ENCODE measurements around the gene VPS8. TPM values are rescaled to one million over a fixed set of nuclear protein-coding genes. Genes with fewer than 3 reads are reported as not detected.

VPS8 gene
- total and polyA plus RNA-seq, 2 of the 8 experiments (the other 6 are each of a cell fraction or from before 2014, with no cell fraction given) = 13.0 to 41.0 TPM

DNA sequence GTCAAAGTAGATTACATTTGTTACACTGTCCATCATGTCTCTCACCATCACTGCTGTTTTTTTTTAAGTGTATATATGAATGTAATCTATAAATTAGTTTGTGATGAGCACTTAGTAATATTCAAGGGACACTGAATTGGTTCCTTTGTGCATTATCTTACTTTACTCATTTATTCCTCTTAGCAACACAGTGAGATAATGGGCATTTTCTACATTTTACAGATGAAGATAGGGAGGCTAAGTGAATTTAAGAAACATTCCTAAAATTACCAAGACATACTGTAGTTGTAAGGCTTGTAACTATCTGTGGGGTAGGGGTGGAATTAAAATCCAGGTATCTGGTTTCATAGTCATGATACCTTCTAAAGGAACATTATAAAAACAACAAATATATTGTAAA is 33.9 kb downstream of the VPS8 start:
- Histone ChIP-seq H3K4me3 (ENCODE audit: extremely low read depth in 1 of 4, insufficient read depth in 2 of 4, low read depth in 3 of 4, low read length in 4 of 4) (no peak overlapping the region), H3K56ac (replicated peaks; ENCODE audit: insufficient read length, low read depth, low read length) (no peak overlapping the region), H2BK20ac (ENCODE audit: low read length) (no peak overlapping the region), H4K8ac (ENCODE audit: extremely low read depth, insufficient read depth, low read length) (no peak overlapping the region), H3K4ac (replicated peaks; ENCODE audit: insufficient read length, low read depth, low read length) (no peak overlapping the region), H2BK12ac (ENCODE audit: low read depth, low read length) (no peak overlapping the region), H2BK120ac (replicated peaks; ENCODE audit: low read depth, low read length) (no peak overlapping the region), H3K79me2 (ENCODE audit: control insufficient read depth in 1 of 2, insufficient read depth in 2 of 2, low read length in 2 of 2) (no peaks in the 10 kb centered on the region), H2BK15ac (ENCODE audit: low read length) (no peak overlapping the region), H3K23ac (ENCODE audit: insufficient read length) (no peak overlapping the region), H3K4me1 (replicated peaks in 1 of 4; ENCODE audit: control insufficient read depth in 3 of 4, insufficient read depth in 4 of 4, low read length in 3 of 4) (no peaks in the 10 kb centered on the region), H4K91ac (replicated peaks; ENCODE audit: insufficient read length, low read length) (no peak overlapping the region), H2AFZ (ENCODE audit: low read length) (no peak overlapping the region), H3K9me3 (ENCODE audit: insufficient read depth in 2 of 2, low read depth in 1 of 2, low read length in 1 of 2) (no peaks in the 10 kb centered on the region), H2BK5ac (ENCODE audit: low read depth, low read length) (no peak overlapping the region), H4K5ac (ENCODE audit: insufficient read length, low read depth, low read length) (no peak overlapping the region), H3K9ac (replicated peaks in 1 of 4; ENCODE audit: extremely low read depth in 1 of 4, low read depth in 3 of 4, low read length in 3 of 4) (no peak overlapping the region), H3K18ac (ENCODE audit: extremely low read depth, low read length) (no peak overlapping the region), H2AK5ac (ENCODE audit: low read depth, low read length) (no peak overlapping the region), H3K23me2 (ENCODE audit: low read depth, low read length) (no peaks in the 10 kb centered on the region), H3K14ac (ENCODE audit: insufficient read length) (no peak overlapping the region), H4K20me1 (replicated peaks in 1 of 2; ENCODE audit: control insufficient read depth in 1 of 2, insufficient read depth in 2 of 2, low read length in 2 of 2) (no peaks in the 10 kb centered on the region), H3K27ac (ENCODE audit: low read depth, low read length) (no peak overlapping the region), H3K36me3 (ENCODE audit: control insufficient read depth in 2 of 4, insufficient read depth in 4 of 4, low read length in 3 of 4) (no peaks in the 10 kb centered on the region; a peak in 1 of 8 replicates), H3K79me1 (ENCODE audit: low read depth, low read length) (no peaks in the 10 kb centered on the region), H3K4me2 (ENCODE audit: insufficient read depth in 1 of 2, low read depth in 2 of 2, low read length in 2 of 2) (no peak overlapping the region), H3K27me3 (replicated peaks in 1 of 4; ENCODE audit: control insufficient read depth in 3 of 4, extremely low read depth in 1 of 4, insufficient read depth in 3 of 4, low read length in 3 of 4) (peaks cover 0 to 1% (median 0%) of the 10 kb centered on the region in 4 experiments; a peak in 1 of 7 replicates)
- ChIA-PET CTCF (ENCODE audit: partially characterized antibody) (interaction anchor here (0.7 kb wide), 1 partner anchor 220 kb away, joined by 3 read pairs; no protein-coding TSS in a partner anchor), POLR2A (ENCODE audit: partially characterized antibody) (interaction anchor here (0.6 kb wide), 1 partner anchor 27 kb away, joined by 3 read pairs; no protein-coding TSS in a partner anchor)
- no peak for DNase-seq (ENCODE audit: low read depth in 1 of 2, low spot score in 2 of 2)
- no peak for TF ChIP-seq SP2 (IDR thresholded peaks at IDR 0.05; ENCODE audit: low read length)
- no peak for TF ChIP-seq POLR2A (IDR thresholded peaks at IDR 0.05; ENCODE audit: control extremely low read depth in 1 of 2, low read depth in 2 of 2, low read length in 2 of 2)
- no peak for TF ChIP-seq POLR2AphosphoS5 (IDR thresholded peaks at IDR 0.05; ENCODE audit: low read depth, low read length)
- TF ChIP-seq RFX5 (IDR thresholded peaks at IDR 0.05; ENCODE audit: borderline replicate concordance, low read depth, low read length) = no peak
- FAIRE-seq = no peak
